H1 (cell line): ENCODE data around the gene PLCB2. TPM values are rescaled to one million over a fixed set of nuclear protein-coding genes. Genes with fewer than 3 reads are reported as not detected.

Source experiments
- CTCF ChIA-PET: fragments of 300-600 bp; sonication (Branson Sonifier 250); formaldehyde crosslinking; loops from one replicate; lab custom pipeline; 2021; ENCODE audit not compliant: partially characterized antibody; lab: Charles Lee
- POLR2A ChIA-PET: fragments of 300-600 bp; sonication (Branson Sonifier 250); formaldehyde crosslinking; loops from one replicate; lab custom pipeline; 2021; ENCODE audit warnings: inconsistent platforms; ENCODE audit not compliant: partially characterized antibody; lab: Charles Lee
- DNase-seq, 2 experiments: peaks; one replicate each; pipeline versions ENCODE4 v3.0.0 to v3.0.0-alpha.2; 2010 to 2022; ENCODE audit warnings: low spot score in 2 of 2, low read depth in 1 of 2, mixed read lengths in 1 of 2
- FAIRE-seq: peaks from 2 replicates; lab custom pipeline; 2011; peaks lifted over from hg19 to GRCh38; lab: Jason Lieb, UNC
- H2AFZ ChIP-seq: 2 replicates; pipeline ENCODE4 v1.8.1; 2012; ENCODE audit warnings: low read length, inconsistent platforms
- H2AK5ac ChIP-seq: 2 replicates; pipeline ENCODE4 v1.6.1; 2013; ENCODE audit warnings: low read depth, low read length
- H2BK120ac ChIP-seq: replicated peaks from 2 replicates; pipeline ENCODE3; 2013; ENCODE audit warnings: low read depth, low read length, inconsistent platforms
- H2BK12ac ChIP-seq: 2 replicates; pipeline ENCODE4 v1.6.1; 2013; ENCODE audit warnings: low read depth, low read length
- H2BK15ac ChIP-seq: 2 replicates; pipeline ENCODE4 v1.6.1; 2013; ENCODE audit warnings: low read length
- H2BK20ac ChIP-seq: 2 replicates; pipeline ENCODE4 v1.6.1; 2013; ENCODE audit warnings: low read length
- H2BK5ac ChIP-seq: 2 replicates; pipeline ENCODE4 v1.6.1; 2013; ENCODE audit warnings: low read depth, low read length
- H3K14ac ChIP-seq: 2 replicates; pipeline ENCODE4 v1.6.1; 2013; ENCODE audit warnings: inconsistent platforms; ENCODE audit not compliant: insufficient read length
- H3K18ac ChIP-seq: 2 replicates; pipeline ENCODE4 v1.6.1; 2013; ENCODE audit warnings: low read length; ENCODE audit errors: extremely low read depth
- H3K23ac ChIP-seq: 2 replicates; pipeline ENCODE4 v1.6.1; 2013; ENCODE audit warnings: inconsistent platforms; ENCODE audit not compliant: insufficient read length
- H3K23me2 ChIP-seq: 2 replicates; pipeline ENCODE4 v1.6.1; 2013; ENCODE audit warnings: low read depth, low read length
- H3K27ac ChIP-seq: 2 replicates; pipeline ENCODE4 v1.6.1; 2011; ENCODE audit warnings: low read depth, low read length, inconsistent platforms
- H3K27me3 ChIP-seq, 4 experiments: replicated peaks in 1 of 4; 1 replicate in 1 of 4; 2 replicates in 3 of 4; pipeline versions ENCODE4 v1.6.1 to v1.8.1; 2011 to 2013; ENCODE audit warnings: low read length in 3 of 4, mild to moderate bottlenecking in 3 of 4, inconsistent platforms in 2 of 4, mixed read lengths in 2 of 4, moderate library complexity in 1 of 4; ENCODE audit not compliant: control insufficient read depth in 3 of 4, insufficient read depth in 3 of 4; ENCODE audit errors: extremely low read depth in 1 of 4
- H3K36me3 ChIP-seq, 4 experiments: 2 replicates each; pipeline versions ENCODE4 v1.6.1 to v1.8.1; 2011 to 2013; ENCODE audit warnings: mild to moderate bottlenecking in 4 of 4, low read length in 3 of 4, moderate library complexity in 2 of 4, control low read depth in 1 of 4, inconsistent platforms in 1 of 4; ENCODE audit not compliant: insufficient read depth in 4 of 4, control insufficient read depth in 2 of 4
- H3K4ac ChIP-seq: replicated peaks from 2 replicates; pipeline ENCODE3; 2013; ENCODE audit warnings: low read length, low read depth, mixed read lengths, inconsistent platforms; ENCODE audit not compliant: insufficient read length
- H3K4me1 ChIP-seq, 4 experiments: replicated peaks in 1 of 4; 1 replicate in 1 of 4; 2 replicates in 3 of 4; pipeline versions ENCODE4 v1.6.1 to v1.8.1; 2011 to 2013; ENCODE audit warnings: low read length in 3 of 4, inconsistent platforms in 2 of 4, mixed read lengths in 1 of 4; ENCODE audit not compliant: insufficient read depth in 4 of 4, control insufficient read depth in 3 of 4
- H3K4me2 ChIP-seq, 2 experiments: 2 replicates each; pipeline versions ENCODE4 v1.6.1 to v1.8.1; 2011 to 2013; ENCODE audit warnings: low read depth in 2 of 2, low read length in 2 of 2, control low read depth in 1 of 2, inconsistent platforms in 1 of 2, mild to moderate bottlenecking in 1 of 2; ENCODE audit not compliant: insufficient read depth in 1 of 2
- H3K4me3 ChIP-seq, 4 experiments: fragments of 200-600, 300-600 bp in 1 of 4; sonication (generic), shearing (Covaris generic), sonication (Bioruptor Twin) in 1 of 4; 2 replicates each; pipeline versions ENCODE4 v1.5.1 to v1.8.1; 2011 to 2016; ENCODE audit warnings: low read length in 4 of 4, low read depth in 3 of 4, control low read depth in 2 of 4, inconsistent platforms in 2 of 4, mild to moderate bottlenecking in 2 of 4, mixed read lengths in 1 of 4, moderate library complexity in 1 of 4; ENCODE audit not compliant: insufficient read depth in 2 of 4; ENCODE audit errors: extremely low read depth in 1 of 4
- H3K56ac ChIP-seq: replicated peaks from 2 replicates; pipeline ENCODE3; 2013; ENCODE audit warnings: low read depth, mild to moderate bottlenecking, mixed read lengths, low read length, inconsistent platforms; ENCODE audit not compliant: insufficient read length
- H3K79me1 ChIP-seq: 2 replicates; pipeline ENCODE4 v1.6.1; 2013; ENCODE audit warnings: low read depth, low read length, control low read depth
- H3K79me2 ChIP-seq, 2 experiments: 2 replicates each; pipeline versions ENCODE4 v1.6.1 to v1.8.1; 2012 to 2013; ENCODE audit warnings: low read length in 2 of 2, mild to moderate bottlenecking in 2 of 2, inconsistent platforms in 1 of 2; ENCODE audit not compliant: insufficient read depth in 2 of 2, control insufficient read depth in 1 of 2
- H3K9ac ChIP-seq, 4 experiments: replicated peaks in 1 of 4; 1 replicate in 1 of 4; 2 replicates in 3 of 4; pipeline versions ENCODE4 v1.6.1 to v1.8.1; 2011 to 2013; ENCODE audit warnings: low read depth in 3 of 4, low read length in 3 of 4, control low read depth in 2 of 4, mild to moderate bottlenecking in 2 of 4, moderate library complexity in 2 of 4, inconsistent platforms in 1 of 4; ENCODE audit errors: extremely low read depth in 1 of 4
- H3K9me3 ChIP-seq, 2 experiments: 2 replicates each; pipeline versions ENCODE4 v1.6.1 to v1.8.1; 2012 to 2013; ENCODE audit warnings: mild to moderate bottlenecking in 2 of 2, moderate library complexity in 2 of 2, control low read depth in 1 of 2, inconsistent platforms in 1 of 2, low read depth in 1 of 2, low read length in 1 of 2, mixed read lengths in 1 of 2; ENCODE audit not compliant: insufficient read depth in 2 of 2
- H4K20me1 ChIP-seq, 2 experiments: replicated peaks in 1 of 2; 2 replicates each; pipeline versions ENCODE3 to v1.8.1; 2011 to 2013; ENCODE audit warnings: inconsistent platforms in 2 of 2, low read length in 2 of 2, mild to moderate bottlenecking in 1 of 2; ENCODE audit not compliant: insufficient read depth in 2 of 2, control insufficient read depth in 1 of 2
- H4K5ac ChIP-seq: 2 replicates; pipeline ENCODE4 v1.6.1; 2013; ENCODE audit warnings: low read length, low read depth, mixed read lengths, inconsistent platforms; ENCODE audit not compliant: insufficient read length
- H4K8ac ChIP-seq: 2 replicates; pipeline ENCODE4 v1.8.0; 2013; ENCODE audit warnings: mild to moderate bottlenecking, moderate library complexity, low read length, inconsistent platforms; ENCODE audit not compliant: insufficient read depth; ENCODE audit errors: extremely low read depth
- H4K91ac ChIP-seq: replicated peaks from 2 replicates; pipeline ENCODE3; 2013; ENCODE audit warnings: low read length, mixed read lengths, inconsistent platforms; ENCODE audit not compliant: insufficient read length
- BCL11A ChIP-seq, 2 experiments: IDR thresholded peaks; one replicate each; pipeline ENCODE4 v1.6.1; 2011; ENCODE audit warnings: low read depth in 2 of 2, low read length in 2 of 2, mild to moderate bottlenecking in 2 of 2
- CBX8 ChIP-seq: fragments of 300-800, 300-1000 bp; sonication (generic); IDR thresholded peaks from 2 replicates; pipeline ENCODE4 v1.7.1; 2016; ENCODE audit warnings: low read depth, low read length, borderline replicate concordance
- EGR1 ChIP-seq: IDR thresholded peaks from 2 replicates; pipeline ENCODE4 v1.6.1; 2011; ENCODE audit warnings: low read depth, low read length, borderline replicate concordance
- HDAC2 ChIP-seq, 2 experiments: fragments of 300-600 bp in 1 of 2; sonication (generic) in 1 of 2; IDR thresholded peaks; 2 replicates each; pipeline ENCODE4 v1.6.1; 2011 to 2012; ENCODE audit warnings: low read depth in 2 of 2, low read length in 2 of 2, mild to moderate bottlenecking in 2 of 2, moderate library complexity in 2 of 2, borderline replicate concordance in 1 of 2, inconsistent platforms in 1 of 2
- POLR2AphosphoS5 ChIP-seq: IDR thresholded peaks from 2 replicates; pipeline ENCODE4 v1.6.1; 2011; ENCODE audit warnings: low read depth, low read length
- RBBP5 ChIP-seq: IDR thresholded peaks from 2 replicates; pipeline ENCODE4 v1.7.1; 2012; ENCODE audit warnings: low read depth, mild to moderate bottlenecking, inconsistent platforms, low read length, moderate library complexity, borderline replicate concordance
- RXRA ChIP-seq: IDR thresholded peaks from 2 replicates; pipeline ENCODE4 v1.6.1; 2011; ENCODE audit warnings: low read depth, mild to moderate bottlenecking, low read length, moderate library complexity; ENCODE audit not compliant: insufficient read depth
- SP1 ChIP-seq: IDR thresholded peaks from 2 replicates; pipeline ENCODE4 v1.6.1; 2011; ENCODE audit warnings: low read depth, low read length
- SP2 ChIP-seq: IDR thresholded peaks from 2 replicates; pipeline ENCODE4 v1.6.1; 2012; ENCODE audit warnings: mild to moderate bottlenecking, low read length, inconsistent platforms
- USF2 ChIP-seq: IDR thresholded peaks from 2 replicates; pipeline ENCODE4 v1.6.1; 2011; ENCODE audit warnings: low read length, improper control_type of control experiment
- WGBS, 2 experiments: shearing (Covaris generic) in 1 of 2; methylation state at CpG; one replicate each; pipeline versions ENCODE4 v1.1.6 to v1.1.7; 2013 to 2015; ENCODE audit warnings: low lambda C conversion rate in 2 of 2, mixed read lengths in 2 of 2, inconsistent platforms in 1 of 2, low coverage in 1 of 2, missing lambda C conversion rate in 1 of 2; ENCODE audit not compliant: insufficient replicate concordance in 2 of 2, insufficient coverage in 1 of 2, insufficient read length in 1 of 2; ENCODE audit errors: extremely low coverage in 1 of 2, missing lambda C conversion rate in 1 of 2; 5-methylcytosine and 5-hydroxymethylcytosine counted together
- polyA plus RNA-seq, 7 experiments: library from polyadenylated mRNA; depleted of rRNA in 3 of 7; stranded (reverse) in 5 of 7; unstranded in 2 of 7; fragments of >200 nt in 5 of 7; fragments of 200-250 nt in 2 of 7; gene quantifications; 1 replicate in 5 of 7; 2 replicates in 1 of 7; 4 replicates in 1 of 7; pipeline versions ENCODE4 v1.2.1 to v1.2.3, GENCODE V29; 2011 to 2013; ENCODE audit warnings: missing spikeins in 2 of 7, mixed read lengths in 2 of 7
- total RNA-seq: library from RNA; stranded (reverse); fragmentation: NEBNext Ultra II Directional; extraction: Animal tissue kit (Norgen Biotek cat#: 25700); gene quantifications from 2 replicates; pipeline ENCODE4 v1.2.1, GENCODE V29; 2021
- TF ChIP-seq, protein P1 (sequence below): IDR thresholded peaks from 2 replicates; pipeline ENCODE4 v1.6.1; 2012; ENCODE audit warnings: inconsistent platforms

The PLCB2 gene
- total and polyA plus RNA-seq, 2 of the 8 experiments (the other 6 are each of a cell fraction or from before 2014, with no cell fraction given), result 7.2 to 8.4 TPM

- POLR2A ChIA-PET, result interaction anchor here (0.6 to 1.7 kb wide), 4 partner anchors 9 to 167 kb away, joined by 3 to 6 read pairs (median 4); no protein-coding TSS in a partner anchor
- no peak overlapping the region for H2BK15ac ChIP-seq
- no peak overlapping the region for H2AK5ac ChIP-seq
- no peak overlapping the region for H3K4ac ChIP-seq
- H4K91ac ChIP-seq, result no peak overlapping the region
- H3K14ac ChIP-seq, result no peak overlapping the region
- H3K23me2 ChIP-seq, result no peaks in the 10 kb centered on the region
- DNase-seq (no peak), FAIRE-seq (no peak)
- H3K18ac ChIP-seq, result no peak overlapping the region
- H3K56ac ChIP-seq, result no peak overlapping the region
- no peak overlapping the region for H3K23ac ChIP-seq
- no peak overlapping the region for H2BK5ac ChIP-seq
- H2BK12ac ChIP-seq, result 0 out of 2 replicates have a peak overlapping the region, but pooled peaks have one; percentile 39
- H3K4me2 ChIP-seq, result no peak overlapping the region
- WGBS, 2 experiments, result 84% methylated on average over 8 of the region's 10 CpGs; no CpG with 5 or more reads in 1 of the 2 experiments
- peaks cover 0 to 14% (median 6%) of the 10 kb centered on the region in 4 experiments; a peak in 5 of 7 replicates for H3K4me1 ChIP-seq
- H3K4me3 ChIP-seq, result no peak overlapping the region
- no peaks in the 10 kb centered on the region for H4K20me1 ChIP-seq
- no peak overlapping the region for H2BK20ac ChIP-seq
- H3K27me3 ChIP-seq, result no peaks in the 10 kb centered on the region
- no peak overlapping the region for H3K9ac ChIP-seq
- no peak overlapping the region for H4K5ac ChIP-seq
- no peaks in the 10 kb centered on the region for H3K36me3 ChIP-seq
- CTCF ChIA-PET, result interaction anchor here (1.1 to 27.4 kb wide), 15 partner anchors 5 to 84 kb away, joined by 4 to 584 read pairs (median 59); partner anchors contain the start of genes ANKRD63, CCDC9B, DISP2 and INAFM2
- H3K79me2 ChIP-seq, result no peaks in the 10 kb centered on the region
- H3K79me1 ChIP-seq, result no peaks in the 10 kb centered on the region
- TF ChIP-seq BCL11A (IDR thresholded peaks at IDR 0.05; ENCODE audit: low read depth in 2 of 2, low read length in 2 of 2) (no peak), RBBP5 (no peak), CBX8 (no peak), RXRA (no peak), USF2 (no peak), POLR2AphosphoS5 (no peak), HDAC2 (IDR thresholded peaks at IDR 0.05; ENCODE audit: borderline replicate concordance in 1 of 2, low read depth in 2 of 2, low read length in 2 of 2) (no peak), SP2 (no peak), EGR1 (no peak), SP1 (no peak)
- TF ChIP-seq, protein P1, sequence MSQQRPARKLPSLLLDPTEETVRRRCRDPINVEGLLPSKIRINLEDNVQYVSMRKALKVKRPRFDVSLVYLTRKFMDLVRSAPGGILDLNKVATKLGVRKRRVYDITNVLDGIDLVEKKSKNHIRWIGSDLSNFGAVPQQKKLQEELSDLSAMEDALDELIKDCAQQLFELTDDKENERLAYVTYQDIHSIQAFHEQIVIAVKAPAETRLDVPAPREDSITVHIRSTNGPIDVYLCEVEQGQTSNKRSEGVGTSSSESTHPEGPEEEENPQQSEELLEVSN, result no peak
- H4K8ac ChIP-seq, result peak overlapping the region; percentile 36; the same call in 1 of the 2 replicates
- H3K9me3 ChIP-seq, result no peaks in the 10 kb centered on the region
- H2BK120ac ChIP-seq, result no peak overlapping the region
- H2AFZ ChIP-seq, result no peak overlapping the region
- H3K27ac ChIP-seq, result no peak overlapping the region
Measured at GRCh38 chr15:40345225-40345866, 37.6 kb upstream of the PLCB2 start.
